ENCODE results near the gene DOC2B.
"Not testable (repeated sequence)": the region's sequence is repeated elsewhere in the genome, so short reads cannot be mapped to it uniquely, and the experiment has no call there.

Gene DOC2B

DNA sequence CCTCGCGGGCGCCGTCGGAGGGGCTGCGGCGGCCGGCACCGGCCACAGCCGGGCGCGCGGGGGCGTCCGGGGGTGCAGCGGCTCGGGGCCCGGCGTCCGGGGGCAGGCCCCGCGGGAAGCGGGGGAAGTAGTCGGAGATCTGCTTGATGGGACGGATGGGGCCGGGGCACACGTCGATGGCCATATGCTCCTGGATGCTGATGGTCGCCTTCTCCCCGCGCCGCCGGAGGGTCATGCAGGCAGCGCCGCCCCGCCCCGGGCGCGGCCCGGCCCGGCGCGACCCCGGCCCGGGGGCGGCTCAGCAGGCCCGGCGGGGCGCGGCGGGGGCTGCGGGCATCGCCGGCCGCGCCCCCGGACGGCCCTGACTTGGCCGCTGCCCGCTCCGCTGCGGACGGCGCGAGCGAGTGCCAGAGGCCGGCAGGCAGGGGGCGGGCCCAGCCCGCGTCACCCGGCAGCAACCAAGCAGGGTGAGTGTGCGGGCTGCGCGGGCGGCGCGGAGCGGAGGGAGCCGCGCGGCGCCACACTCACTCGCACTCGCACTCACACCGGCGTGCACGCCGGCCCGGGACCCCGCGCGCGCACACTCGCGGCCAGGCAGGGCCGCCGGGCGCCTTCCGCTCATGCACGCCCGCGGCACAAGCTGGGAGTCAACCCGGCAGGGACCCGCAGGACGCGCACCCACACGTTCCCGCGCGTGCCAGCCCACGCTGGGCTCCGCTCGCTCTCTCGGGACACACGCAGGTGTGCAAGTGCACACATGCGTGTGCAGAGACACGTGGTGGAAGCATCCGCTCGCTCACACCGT lies at the start of gene DOC2B:
Gene DOC2B (minus strand): TSS at position 406 of the 805 bp plus-strand sequence. CDS start 171 bp downstream, at position 235.
- no peak for DNase-seq (ENCODE audit: low spot score)

DNA sequence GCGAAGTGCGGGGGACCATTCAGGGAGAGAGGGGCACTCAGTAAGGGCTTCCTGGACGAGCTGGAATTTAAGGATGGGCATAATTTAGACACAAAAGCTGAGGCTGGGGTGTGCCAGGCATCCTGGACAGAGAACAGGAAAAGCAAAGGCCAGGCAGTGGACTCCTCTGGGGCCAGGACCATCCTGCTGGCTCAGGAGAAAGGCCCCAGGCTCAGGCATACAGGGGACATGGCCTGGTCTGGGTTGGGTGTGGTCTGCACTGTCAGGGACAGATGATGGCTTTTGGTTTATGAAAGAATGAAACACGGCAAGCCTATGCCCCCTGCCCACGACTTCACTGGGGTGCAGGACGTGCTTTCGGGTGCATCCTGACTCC lies 48.9 kb upstream of the DOC2B start:
- DNase-seq (ENCODE audit: low spot score): no peak

DNA sequence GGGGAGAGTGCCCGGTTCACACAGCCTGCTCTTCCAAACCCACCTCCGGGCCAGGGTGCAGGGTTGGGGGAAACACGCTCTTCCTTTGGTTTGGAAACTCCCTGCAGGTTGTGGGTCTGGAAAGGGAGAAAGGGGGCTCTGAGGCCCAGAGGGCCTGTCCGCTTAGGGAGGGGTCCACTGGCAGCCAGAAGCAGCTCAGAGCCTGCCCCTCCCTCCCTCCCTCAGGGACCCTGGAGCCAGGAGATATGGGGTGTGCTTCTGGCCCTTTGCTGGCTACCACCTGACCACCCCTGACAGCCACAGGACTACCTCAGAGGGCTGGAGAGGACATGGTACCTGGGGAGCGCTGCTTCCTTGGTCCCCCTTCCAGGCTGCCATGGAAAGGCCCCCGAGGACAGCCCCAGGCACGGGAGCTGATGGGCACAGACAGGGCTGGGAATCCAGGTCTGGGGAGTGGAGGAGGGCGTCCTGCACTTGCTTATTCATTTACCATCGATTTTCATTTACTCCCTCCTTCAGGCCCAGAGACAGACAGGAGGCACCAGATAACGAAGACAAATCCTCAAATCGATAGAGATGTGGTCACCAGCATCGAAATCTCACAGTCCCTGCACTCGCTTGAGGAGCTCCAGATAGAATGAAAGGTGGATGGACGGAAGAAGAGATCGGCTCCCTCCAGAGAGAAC lies 48.4 kb upstream of the DOC2B start:
- no peak for DNase-seq (ENCODE audit: low spot score)

DNA sequence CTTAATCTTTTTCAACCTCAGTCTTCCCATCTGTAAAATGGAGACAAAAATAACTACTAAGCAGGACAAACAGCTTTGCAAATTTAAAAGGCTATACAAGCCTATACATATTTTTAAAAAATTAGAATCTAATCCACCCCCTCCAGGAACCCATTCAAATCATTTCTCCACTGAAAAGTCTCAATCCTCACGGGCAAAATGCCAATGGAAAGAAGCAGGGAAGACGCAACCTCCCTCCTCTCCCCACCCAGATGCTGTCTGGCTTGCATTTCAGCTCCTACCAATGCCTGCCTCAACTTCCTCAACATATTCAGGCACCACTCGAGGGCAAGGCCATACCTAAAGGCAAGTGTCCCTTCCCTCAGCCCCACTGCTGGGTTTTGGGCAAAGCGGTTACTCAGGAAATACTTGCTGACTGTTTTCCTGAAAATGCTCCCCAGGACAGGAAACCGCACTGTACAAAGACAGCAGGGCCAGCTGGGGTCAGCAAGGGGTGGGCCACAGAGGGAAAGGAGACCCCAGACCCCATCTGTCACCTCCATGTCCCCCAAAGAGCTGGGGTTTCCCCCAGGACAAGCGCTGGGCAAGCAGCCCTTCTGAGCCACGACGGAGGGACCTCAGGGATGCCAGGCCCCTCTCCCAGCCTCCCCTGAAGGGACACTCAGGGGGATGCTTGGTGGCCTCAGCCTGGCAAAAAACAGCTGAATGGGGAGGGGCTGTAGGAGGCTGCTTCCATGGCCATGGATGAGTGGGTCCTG lies 47.7 kb upstream of the DOC2B start:
- DNase-seq (ENCODE audit: low spot score): no peak

DNA sequence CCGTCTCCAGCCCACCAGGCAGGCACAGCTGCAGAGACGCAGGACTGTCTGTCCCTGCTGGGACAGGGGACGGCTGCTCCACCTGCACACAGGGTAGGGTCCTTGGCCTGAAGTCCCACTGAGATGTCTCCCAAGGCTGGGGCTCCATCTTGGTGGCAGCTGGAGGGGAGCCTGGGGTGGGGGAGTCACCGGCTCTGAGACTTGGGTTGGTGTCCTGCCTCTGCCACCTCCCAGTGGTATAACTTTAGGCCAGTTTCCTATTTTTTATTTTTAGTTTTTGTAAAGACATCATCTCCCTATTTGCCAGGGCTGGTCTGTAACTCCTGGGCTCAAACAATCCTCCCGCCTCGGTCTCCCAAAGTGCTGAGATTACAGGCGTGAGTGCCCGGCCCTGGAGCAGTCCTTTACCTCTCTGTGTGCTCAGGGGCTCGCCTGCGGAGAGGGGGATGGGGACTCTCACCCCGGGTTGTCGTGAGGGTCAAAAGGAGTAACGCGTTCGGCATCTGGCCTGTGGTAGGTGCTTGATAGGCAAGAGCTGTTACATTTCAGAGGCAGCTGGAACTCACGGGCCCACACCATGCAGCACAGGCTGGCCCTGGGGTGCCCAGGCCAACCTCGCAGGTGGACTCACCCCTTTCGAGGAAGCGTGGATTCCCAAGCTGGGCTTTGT lies 46.6 kb upstream of the DOC2B start:
- DNase-seq (ENCODE audit: low spot score): no peak

DNA sequence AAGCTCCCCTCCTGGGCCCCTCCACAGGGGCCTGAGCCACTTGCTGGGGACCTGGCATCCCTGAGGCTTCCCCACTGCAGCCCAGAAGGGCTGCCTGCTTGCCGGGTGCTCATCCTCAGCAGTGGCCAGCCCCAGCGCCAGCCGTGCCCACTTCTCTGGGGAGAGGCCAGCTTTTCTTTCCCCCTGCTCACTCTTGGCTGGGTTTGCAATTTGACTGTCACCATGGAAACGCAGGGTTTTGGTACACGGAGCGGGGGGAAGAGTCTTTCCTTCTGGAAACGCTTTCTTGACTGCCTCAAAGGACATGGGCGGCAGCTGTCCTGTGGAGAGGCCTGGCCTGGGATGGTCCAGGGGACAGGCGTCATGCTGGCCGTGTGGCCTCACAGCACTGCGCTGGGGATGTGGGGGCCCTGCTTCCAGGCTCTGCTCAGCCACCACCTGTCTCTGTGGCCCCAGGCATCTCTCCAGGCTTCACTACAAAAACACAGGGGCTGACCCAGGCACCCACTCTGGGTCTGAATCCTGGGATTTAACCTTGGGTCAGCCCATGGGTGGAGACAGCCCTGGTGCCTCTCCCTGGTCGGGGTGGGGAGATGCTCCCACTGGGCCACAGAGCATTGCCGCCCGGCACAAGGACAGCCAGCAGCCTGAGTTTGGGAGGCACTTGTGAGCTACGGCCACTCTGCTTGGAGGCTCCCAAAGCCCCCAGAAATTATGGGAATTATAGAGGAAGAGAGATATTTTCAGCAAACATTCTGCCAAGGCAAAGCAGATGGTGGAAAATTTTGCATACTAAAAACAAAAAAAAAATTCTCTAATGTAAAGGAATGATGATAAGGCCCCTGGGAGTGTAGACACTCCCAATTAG lies 45.9 kb upstream of the DOC2B start:
- DNase-seq (ENCODE audit: low spot score): no peak

DNA sequence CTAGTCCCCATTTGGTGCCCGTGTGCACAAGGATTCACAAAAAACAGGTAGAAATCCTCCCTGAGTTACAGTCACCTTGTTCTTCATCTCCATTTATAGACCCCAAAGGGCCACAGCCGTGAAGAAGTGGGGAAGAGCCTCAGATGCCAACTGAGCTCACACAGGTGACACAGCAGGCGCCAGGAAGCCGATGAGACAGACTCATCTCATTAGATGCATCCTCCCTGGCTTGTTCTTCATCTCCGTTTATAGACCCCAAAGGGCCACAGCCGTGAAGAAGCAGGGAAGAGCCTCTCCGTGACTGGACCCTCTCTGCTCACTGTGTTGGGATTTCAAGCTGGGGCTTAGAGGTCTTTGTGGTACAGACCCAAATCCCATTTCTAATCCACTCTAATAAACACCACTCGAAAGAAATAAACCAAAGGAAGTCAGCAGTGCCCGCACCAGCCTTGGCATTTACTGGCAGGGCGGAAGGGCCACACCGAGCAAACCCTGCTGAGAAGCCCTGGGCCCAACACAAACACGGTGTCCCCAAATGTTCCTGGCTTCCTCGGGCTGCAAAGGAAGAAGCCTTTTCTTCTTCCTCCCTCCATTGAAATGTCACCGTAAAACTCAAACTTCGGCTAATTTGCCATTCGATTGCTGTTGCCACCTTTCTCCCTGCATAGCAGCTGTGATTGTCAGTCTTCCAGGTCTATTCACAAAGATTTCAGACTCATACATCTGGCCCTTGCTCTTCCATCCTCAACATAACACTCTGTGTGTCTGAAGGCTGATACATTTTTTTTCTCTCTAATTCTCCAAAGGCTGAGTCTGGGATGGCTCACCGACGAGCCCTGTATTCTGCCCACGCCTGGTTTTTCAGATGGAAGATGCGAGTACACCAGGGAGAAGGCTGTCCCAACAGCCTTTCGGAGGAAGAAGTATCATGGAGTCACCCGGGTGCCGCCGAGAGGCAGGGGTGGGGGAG lies 44.9 kb upstream of the DOC2B start:
- DNase-seq (ENCODE audit: low spot score): no peak

DNA sequence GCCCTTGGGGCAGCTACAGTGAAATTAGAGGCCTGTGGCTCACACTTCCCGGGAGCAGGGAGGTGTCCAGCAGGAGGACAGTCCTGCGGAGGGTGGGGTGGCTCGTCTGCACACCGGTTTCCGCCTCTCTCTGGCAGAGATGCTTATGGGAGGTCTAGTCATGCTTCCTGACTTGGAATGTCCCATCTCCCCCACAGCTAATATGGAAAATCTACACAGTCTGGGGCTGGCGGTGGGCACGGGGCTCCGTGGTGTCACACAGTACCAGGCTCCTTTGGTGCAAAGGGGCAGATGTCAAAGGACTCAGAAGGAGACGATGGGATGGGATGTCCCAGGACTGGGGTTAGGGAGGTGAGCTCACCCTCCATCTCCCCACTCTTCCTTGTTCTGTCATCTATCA lies 44.1 kb upstream of the DOC2B start:
- DNase-seq (ENCODE audit: low spot score): no peak

DNA sequence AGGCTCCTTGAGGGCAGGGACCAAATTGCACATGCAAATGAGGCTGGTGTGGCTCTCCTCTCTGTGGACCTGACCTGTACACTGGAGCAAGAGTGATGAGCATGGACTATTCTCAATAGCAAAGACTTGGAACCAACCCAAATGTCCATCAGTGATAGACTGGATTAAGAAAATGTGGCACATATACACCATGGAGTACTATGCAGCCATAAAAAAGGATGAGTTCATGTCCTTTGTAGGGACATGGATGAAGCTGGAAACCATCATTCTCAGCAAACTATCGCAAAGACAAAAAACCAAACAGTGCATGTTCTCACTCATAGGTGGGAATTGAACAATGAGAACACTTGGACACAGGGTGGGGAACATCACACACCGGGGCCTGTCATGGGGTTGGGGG lies 43.1 kb upstream of the DOC2B start:
- not testable (repeated sequence) for DNase-seq (ENCODE audit: low spot score)

DNA sequence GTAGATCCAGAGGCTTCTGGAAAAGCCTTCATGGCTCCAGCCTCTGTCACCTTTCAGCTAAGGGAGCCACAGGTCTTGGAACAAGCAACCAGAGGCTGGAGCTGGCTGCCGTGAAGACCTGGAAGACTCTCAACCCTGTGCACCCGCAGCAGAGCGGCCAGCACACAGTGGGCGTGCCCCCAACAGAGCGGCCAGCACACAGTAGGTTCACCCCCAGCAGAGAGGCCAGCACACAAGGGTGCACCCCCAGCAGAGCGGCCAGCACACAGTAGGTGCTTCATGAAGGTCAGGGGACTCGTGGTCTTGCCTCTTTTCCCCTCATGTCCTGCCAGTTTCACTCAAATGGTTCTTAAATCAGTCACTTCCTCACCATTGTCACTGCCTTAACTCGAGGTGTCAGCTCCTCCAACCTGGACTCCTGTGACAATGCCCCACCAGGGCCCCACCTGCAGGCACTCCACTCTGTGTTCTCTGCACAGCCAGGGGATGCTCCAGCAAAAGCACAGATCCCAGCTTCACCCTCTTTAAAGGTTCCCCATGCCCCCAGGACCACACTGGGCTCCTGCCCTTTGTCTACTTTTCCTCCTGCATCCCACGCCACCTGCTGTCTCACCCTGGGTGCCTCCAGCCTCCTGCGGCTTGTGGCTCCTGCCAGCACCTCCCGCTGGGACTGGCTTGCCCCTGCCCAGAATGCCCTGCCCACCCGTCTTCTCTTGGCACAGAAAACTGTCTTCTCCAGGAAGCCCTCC lies 42.4 kb upstream of the DOC2B start:
- no peak for DNase-seq (ENCODE audit: low spot score)

DNA sequence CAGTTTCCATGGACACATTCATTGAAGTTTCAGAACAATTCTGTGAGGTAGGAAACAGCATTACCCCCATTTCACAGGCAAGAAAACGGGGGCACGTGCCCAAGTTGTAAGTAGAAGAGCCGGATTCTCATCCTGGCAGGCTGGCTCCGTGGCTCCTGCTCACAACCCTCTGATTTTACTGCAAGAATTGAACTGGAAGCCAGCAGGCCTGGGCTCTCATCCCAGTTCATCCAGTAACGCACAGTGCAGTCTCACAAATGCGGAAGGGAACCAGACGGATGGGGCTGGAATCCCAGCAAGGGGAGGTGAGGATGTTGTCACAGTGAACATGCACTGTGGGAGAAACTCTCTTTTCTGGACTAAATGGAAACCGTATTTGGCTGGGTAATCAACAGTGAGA lies 40.7 kb upstream of the DOC2B start:
- DNase-seq (ENCODE audit: low spot score): no peak

DNA sequence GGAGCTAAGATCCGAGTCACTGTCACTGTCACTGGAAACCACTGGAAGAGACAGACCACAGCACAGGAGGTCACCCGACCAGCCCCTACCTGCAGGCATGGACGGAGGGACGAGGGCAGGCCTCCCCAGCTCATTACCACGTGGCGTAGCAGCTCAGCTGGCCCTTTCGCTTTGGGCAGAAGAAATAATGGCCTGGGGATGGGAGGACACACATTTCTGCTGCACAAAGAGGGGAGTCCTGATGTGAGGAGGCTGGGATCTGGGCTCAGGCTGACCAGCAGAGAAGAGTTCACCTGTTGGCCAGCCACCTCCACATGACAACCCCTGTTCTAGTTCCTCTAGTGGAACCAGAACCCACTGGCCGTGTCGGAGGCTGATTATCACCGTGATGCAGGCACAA lies 38.2 kb upstream of the DOC2B start:
- DNase-seq (ENCODE audit: low spot score): no peak

DNA sequence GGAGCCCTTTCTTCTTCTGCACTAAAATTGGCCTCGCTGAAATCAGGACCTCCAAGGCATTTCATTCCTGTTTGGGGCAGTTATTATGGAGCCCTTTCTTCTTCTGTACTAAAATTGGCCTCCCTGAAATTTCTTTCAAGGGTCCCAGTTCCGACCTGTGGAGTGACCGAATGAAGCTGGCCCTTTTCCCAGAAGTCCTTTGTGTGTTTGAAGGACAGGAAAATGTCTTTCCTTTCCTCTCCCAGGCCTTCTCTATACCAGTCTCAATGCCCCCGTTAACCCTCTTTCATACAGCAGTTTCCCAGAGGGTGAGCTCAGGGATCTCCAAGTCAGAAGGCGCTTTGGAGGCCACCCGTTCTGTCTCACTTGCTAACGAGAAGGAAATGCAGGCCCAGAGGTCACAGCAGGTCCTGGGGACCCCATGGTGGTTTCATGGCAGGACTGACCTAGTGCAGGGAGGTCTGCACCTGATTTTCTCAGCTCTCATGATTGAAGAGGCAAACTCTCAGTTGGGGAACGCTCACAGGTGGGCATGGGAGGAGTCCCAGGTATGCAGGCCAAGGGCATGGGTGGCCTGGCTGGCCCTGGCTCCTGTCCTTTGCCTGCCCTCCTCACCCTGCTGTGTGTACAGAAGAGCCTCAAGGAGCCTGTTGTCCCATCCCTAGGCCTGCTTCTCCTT lies 37.1 kb upstream of the DOC2B start:
- DNase-seq (ENCODE audit: low spot score): no peak

DNA sequence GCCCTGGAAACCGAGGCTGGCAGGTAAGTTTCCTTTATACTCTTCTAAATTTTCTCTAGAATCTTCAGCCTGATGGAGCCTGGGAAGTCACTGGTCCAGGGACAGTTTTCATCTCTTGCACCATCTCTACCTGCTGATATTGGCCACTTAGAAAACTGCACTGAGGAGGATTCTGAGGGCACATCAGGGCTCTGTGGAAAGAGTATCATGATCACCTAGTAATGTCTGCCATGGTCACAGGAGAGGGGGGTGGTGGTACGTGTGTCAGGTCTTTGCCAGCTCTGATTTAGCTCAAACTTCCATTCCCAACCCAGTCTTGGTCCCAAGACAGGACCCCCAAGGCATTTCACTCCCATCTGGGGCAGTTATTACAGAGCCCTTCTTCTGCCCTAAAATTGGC lies 35.2 kb upstream of the DOC2B start:
- DNase-seq (ENCODE audit: low spot score): no peak

DNA sequence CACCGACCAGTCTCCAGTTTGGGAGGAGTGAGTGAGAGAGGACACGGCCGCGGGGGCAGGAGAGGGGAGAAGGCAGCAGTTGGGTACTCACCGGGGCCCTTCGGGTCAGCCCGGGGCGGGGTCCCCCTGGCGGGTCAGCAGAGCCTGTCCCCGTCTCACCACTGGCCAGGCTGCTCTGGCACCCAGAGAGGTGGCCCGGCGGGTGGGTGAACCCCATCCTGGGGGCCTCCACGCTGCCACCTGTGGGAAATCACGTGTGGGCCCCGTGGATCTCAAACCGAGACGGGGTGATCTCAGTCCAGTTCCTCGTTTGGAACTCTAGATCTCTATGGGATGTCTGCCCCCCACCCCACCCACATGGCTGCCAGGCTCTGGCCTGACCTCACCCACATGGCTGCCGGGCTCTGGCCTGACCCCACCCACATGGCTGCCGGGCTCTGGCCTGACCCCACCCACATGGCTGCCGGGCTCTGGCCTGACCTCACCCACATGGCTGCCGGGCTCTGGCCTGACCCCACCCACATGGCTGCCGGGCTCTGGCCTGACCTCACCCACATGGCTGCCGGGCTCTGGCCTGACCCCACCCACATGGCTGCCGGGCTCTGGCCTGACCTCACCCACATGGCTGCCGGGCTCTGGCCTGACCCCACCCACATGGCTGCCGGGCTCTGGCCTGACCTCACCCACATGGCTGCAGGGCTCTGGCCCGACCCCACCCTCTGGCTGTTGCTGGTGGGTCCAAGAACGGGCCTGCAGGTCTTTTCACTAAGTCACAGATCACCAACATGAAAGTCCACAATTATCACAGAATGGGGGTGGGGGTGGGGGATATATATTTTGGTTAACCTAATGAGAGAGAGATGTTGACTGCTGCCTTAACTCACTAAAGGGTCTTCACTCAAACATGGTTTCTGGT lies 34.4 kb upstream of the DOC2B start:
- not testable (repeated sequence) for DNase-seq (ENCODE audit: low spot score)

DNA sequence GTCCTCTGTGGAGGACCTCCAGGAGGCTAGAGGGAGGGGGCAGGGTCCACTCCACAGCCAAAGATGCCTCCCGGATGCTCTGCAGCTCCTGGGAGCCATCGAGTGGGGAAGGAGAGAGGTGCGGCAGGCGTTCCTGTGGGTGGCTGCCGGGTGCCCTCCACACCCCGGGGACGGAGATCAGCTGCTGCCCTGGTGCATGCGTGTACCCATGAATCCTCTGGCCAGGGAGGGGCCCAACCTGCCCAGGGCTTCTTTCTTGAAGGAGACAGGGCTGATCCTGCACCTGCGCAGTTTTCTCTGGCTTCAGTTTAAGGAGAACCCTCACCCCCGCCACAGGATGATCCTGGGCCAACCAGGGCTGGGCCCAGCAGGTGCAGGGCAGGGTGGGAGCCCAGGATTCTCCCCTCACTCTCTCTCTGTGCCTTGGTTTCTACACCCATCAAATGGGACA lies 33.5 kb upstream of the DOC2B start:
- DNase-seq (ENCODE audit: low spot score): no peak

DNA sequence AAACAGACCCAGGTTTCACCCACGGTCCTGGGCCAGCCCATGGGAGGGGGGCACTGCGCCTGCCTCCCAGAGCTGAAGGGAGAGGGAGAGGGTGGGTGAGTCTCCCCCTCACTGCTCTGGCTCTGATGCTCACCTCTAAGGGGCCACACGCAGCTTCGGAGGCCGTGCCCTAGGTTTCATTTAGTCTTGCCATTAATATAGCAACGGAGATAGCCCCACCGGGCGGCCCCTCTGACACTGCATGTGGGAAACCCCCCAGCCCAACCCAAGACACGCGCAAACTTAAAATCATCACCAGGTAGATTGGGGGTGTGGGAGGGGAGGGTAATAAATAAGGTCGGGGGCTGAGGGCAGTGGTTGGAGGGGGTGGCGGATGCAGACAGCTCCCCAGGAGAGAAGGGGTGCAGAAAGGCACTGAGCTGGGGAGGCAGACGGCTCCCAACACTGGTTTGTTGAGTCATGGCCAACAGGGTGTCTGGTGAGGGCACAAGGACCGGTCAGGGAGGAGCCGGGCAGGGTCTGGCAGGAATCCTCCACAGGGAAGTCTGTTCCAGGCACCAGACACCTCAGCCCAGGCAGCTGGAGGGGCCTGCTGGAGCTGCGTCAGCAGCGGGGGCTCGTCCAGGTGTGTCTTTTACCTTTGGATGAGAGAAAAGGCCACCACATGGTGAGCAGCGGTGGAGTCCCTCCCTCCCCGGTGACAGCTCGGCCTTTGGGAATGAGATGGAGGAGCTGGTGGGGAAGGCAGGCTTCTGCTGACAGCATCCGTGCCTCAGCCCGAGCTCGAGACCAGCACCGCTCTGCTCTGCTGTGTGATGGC lies 32.0 kb upstream of the DOC2B start:
- DNase-seq (ENCODE audit: low spot score): no peak
